Measurements from ENCODE around the gene FRAS1.

The FRAS1 gene

GRCh38 chr4:78332976-78333375 lies 275.9 kb downstream of the FRAS1 start:
- H3K36me3 ChIP-seq (ENCODE audit: control insufficient read depth, insufficient read depth, low read length): peaks cover 9% of the 10 kb centered on the region
- H3K4me3 ChIP-seq (ENCODE audit: low read length): no peak overlapping the region
- no peak for DNase-seq (ENCODE audit: low read depth, low spot score)
- WGBS (ENCODE audit: insufficient coverage, insufficient read length): no CpG with 5 or more reads among the region's 1 CpG
- no peaks in the 10 kb centered on the region for H3K9me3 ChIP-seq (ENCODE audit: control insufficient read depth, insufficient read depth, low read length)
- H3K27ac ChIP-seq (ENCODE audit: low read length): no peak overlapping the region
- no peaks in the 10 kb centered on the region for H3K27me3 ChIP-seq (ENCODE audit: control insufficient read depth, insufficient read depth, low read length)
- peaks cover 16% of the 10 kb centered on the region for H3K4me1 ChIP-seq (ENCODE audit: control insufficient read depth, insufficient read depth, low read length)

DNA sequence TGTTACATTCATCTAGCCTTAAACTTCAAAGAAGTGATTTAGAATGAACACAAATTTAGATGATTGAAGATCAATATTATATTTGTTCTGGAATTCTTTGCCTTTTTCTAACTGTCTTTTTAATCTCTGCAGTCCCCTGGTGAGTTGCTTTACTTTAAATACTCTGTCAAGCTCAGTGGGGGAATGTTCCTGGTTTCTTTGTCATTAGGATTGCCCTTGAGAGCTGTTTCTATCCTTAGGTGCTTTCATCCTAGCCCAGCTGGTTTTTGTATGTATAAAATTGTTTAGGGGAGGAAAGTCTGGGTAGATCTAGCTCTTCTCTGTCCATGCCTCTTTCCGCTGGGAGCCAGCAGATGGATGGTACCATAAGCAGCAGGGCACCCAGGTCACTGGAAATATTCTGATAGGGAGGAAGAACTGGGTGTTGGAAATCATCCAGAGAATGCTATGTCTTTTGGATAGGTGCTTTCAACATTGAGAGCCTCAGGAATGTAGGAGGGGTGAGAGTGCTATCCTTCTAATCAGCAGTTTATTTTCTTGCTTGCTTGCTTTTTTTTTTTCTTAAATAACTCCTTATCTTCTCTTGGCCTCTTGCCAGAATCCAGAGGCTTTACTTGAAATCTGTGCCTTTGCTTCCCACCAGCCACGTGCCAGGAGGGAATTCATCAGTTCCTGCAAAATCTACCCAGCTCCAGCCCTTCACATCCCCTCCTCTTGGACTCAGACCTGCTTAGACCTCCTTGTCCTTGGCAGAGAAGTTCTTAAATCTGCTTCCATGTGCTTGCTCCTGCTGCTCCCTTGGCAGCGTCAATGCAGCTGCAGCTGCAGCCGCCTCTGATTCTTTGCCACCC lies 279.2 kb downstream of the FRAS1 start:
- no CpG with 5 or more reads among the region's 4 CpGs for WGBS (ENCODE audit: insufficient coverage, insufficient read length)
- Histone ChIP-seq H3K9me3 (ENCODE audit: control insufficient read depth, insufficient read depth, low read length) (no peaks in the 10 kb centered on the region), H3K4me1 (ENCODE audit: control insufficient read depth, insufficient read depth, low read length) (peaks cover 15% of the 10 kb centered on the region), H3K36me3 (ENCODE audit: control insufficient read depth, insufficient read depth, low read length) (peaks cover 17% of the 10 kb centered on the region), H3K4me3 (ENCODE audit: low read length) (no peak overlapping the region), H3K27me3 (ENCODE audit: control insufficient read depth, insufficient read depth, low read length) (no peaks in the 10 kb centered on the region), H3K27ac (ENCODE audit: low read length) (no peak overlapping the region)
- DNase-seq (ENCODE audit: low read depth, low spot score): no peak

DNA sequence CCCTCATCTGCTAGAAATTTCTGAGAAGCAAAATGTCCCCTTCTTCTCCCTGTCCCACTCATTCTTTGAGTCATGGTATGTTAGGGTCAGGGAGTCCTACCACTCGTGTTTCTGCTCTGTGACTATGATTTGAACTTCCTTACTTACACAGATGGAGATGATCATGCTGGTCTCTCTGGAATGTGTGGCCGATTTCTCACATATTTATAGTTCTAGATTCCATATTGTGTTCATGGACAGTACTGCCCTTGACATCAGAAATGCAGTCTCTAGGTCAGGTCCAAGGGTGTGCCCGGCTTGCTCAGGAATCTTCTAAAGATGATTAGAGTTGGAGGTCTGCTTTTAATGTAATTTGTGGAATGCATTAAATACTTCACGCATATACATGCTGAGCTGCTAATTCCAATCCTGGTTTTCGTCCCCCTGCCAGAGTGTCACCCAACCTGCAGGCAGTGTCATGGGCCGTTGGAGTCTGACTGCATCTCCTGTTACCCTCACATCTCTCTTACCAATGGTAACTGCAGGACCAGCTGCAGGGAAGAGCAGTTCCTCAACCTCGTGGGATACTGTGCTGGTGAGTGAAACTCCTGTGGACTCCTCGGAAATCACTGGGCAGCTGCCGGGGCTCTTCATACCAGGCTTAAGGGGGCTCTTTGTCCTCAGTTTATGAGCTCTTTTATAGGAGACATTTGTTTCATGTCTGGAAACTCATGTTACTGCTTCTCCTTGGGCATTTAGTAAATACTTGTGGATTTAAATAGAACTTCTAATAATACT lies 280.3 kb downstream of the FRAS1 start:
- Histone ChIP-seq H3K36me3 (ENCODE audit: control insufficient read depth, insufficient read depth, low read length) (peaks cover 22% of the 10 kb centered on the region), H3K27me3 (ENCODE audit: control insufficient read depth, insufficient read depth, low read length) (no peaks in the 10 kb centered on the region), H3K27ac (ENCODE audit: low read length) (no peak overlapping the region), H3K4me3 (ENCODE audit: low read length) (no peak overlapping the region), H3K4me1 (ENCODE audit: control insufficient read depth, insufficient read depth, low read length) (peaks cover 8% of the 10 kb centered on the region), H3K9me3 (ENCODE audit: control insufficient read depth, insufficient read depth, low read length) (no peaks in the 10 kb centered on the region)
- WGBS (ENCODE audit: insufficient coverage, insufficient read length): no CpG with 5 or more reads among the region's 9 CpGs
- DNase-seq (ENCODE audit: low read depth, low spot score): no peak

GRCh38 chr4:78342125-78342524 lies 285.0 kb downstream of the FRAS1 start:
- Histone ChIP-seq H3K27ac (ENCODE audit: low read length) (no peak overlapping the region), H3K4me3 (ENCODE audit: low read length) (no peak overlapping the region), H3K27me3 (ENCODE audit: control insufficient read depth, insufficient read depth, low read length) (no peaks in the 10 kb centered on the region), H3K9me3 (ENCODE audit: control insufficient read depth, insufficient read depth, low read length) (no peaks in the 10 kb centered on the region), H3K4me1 (ENCODE audit: control insufficient read depth, insufficient read depth, low read length) (peaks cover 2% of the 10 kb centered on the region; the same call in 1 of the 2 replicates), H3K36me3 (ENCODE audit: control insufficient read depth, insufficient read depth, low read length) (peaks cover 22% of the 10 kb centered on the region)
- WGBS (ENCODE audit: insufficient coverage, insufficient read length): no CpG with 5 or more reads among the region's 5 CpGs
- no peak for DNase-seq (ENCODE audit: low read depth, low spot score)

DNA sequence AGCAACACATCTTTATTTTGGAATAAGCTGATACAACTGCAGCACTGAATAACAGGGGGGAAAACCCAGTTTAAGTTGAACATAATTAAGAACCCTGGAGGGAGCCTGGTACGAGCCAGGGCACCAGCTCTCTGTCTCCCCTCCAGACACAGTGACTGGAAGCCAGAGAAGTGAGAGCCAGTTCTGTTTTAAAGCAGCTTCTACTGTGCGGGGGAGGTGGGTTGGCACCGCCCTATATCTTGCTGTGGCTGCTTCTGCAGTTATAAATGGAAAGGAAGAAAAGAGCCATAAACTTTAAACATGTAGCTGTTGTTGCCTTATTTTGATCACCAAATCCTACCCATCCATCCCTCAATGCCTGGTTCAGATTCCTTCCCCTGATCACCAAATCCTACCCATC lies 286.6 kb downstream of the FRAS1 start:
- no peak for DNase-seq (ENCODE audit: low read depth, low spot score)
- no peaks in the 10 kb centered on the region for H3K9me3 ChIP-seq (ENCODE audit: control insufficient read depth, insufficient read depth, low read length)
- WGBS (ENCODE audit: insufficient coverage, insufficient read length): no CpG with 5 or more reads among the region's 3 CpGs
- peaks cover 13% of the 10 kb centered on the region for H3K36me3 ChIP-seq (ENCODE audit: control insufficient read depth, insufficient read depth, low read length)
- H3K4me1 ChIP-seq (ENCODE audit: control insufficient read depth, insufficient read depth, low read length): no peaks in the 10 kb centered on the region
- no peak overlapping the region for H3K27ac ChIP-seq (ENCODE audit: low read length)
- H3K4me3 ChIP-seq (ENCODE audit: low read length): no peak overlapping the region
- H3K27me3 ChIP-seq (ENCODE audit: control insufficient read depth, insufficient read depth, low read length): no peaks in the 10 kb centered on the region

DNA sequence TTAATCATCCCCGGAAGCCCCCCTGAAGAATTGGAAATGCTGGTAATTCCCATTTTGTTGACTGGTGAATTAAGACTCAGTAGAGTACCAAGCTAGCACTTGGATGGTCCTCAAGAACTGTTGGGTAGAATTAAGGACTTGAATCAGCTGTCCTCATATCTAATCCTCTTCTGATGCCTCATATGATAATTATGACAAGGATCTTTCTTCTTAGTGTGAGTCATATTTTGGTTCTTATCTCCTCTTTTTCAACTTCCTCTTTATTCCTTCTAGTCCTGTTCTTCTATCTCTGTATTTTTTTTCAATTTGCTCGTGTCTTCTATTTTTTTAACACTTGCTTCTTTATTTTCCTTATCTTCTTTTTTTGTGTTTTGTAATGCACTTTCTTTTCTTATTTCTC lies 288.1 kb downstream of the FRAS1 start:
- Histone ChIP-seq H3K27ac (ENCODE audit: low read length) (no peak overlapping the region), H3K4me1 (ENCODE audit: control insufficient read depth, insufficient read depth, low read length) (no peaks in the 10 kb centered on the region), H3K4me3 (ENCODE audit: low read length) (no peak overlapping the region), H3K27me3 (ENCODE audit: control insufficient read depth, insufficient read depth, low read length) (no peaks in the 10 kb centered on the region), H3K9me3 (ENCODE audit: control insufficient read depth, insufficient read depth, low read length) (no peaks in the 10 kb centered on the region), H3K36me3 (ENCODE audit: control insufficient read depth, insufficient read depth, low read length) (peaks cover 11% of the 10 kb centered on the region; the same call in 1 of the 2 replicates)
- WGBS (ENCODE audit: insufficient coverage, insufficient read length): no CpG with 5 or more reads among the region's 2 CpGs
- no peak for DNase-seq (ENCODE audit: low read depth, low spot score)

DNA sequence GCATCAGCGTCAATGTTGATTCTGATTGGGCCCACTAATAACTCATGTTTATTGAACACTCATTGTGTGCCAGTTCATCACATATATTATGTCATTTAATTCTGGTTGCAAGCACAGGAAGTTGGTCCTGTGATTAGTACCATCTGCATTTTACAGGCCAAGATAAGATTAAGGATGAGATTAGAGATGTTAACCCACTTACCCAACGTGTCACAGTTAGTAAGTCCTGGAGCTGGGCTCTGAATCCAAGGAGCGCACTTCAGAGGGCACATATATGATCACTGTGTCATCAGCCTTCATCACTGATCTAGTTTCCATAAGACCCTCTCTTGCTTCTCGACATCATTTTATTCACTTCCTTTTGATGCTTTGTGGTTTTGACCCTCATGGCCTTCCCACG lies 289.1 kb downstream of the FRAS1 start:
- Histone ChIP-seq H3K4me1 (ENCODE audit: control insufficient read depth, insufficient read depth, low read length) (no peaks in the 10 kb centered on the region), H3K4me3 (ENCODE audit: low read length) (no peak overlapping the region), H3K36me3 (ENCODE audit: control insufficient read depth, insufficient read depth, low read length) (peaks cover 9% of the 10 kb centered on the region; the same call in 1 of the 2 replicates), H3K27ac (ENCODE audit: low read length) (no peak overlapping the region), H3K27me3 (ENCODE audit: control insufficient read depth, insufficient read depth, low read length) (no peaks in the 10 kb centered on the region), H3K9me3 (ENCODE audit: control insufficient read depth, insufficient read depth, low read length) (no peaks in the 10 kb centered on the region)
- WGBS (ENCODE audit: insufficient coverage, insufficient read length): no CpG with 5 or more reads among the region's 5 CpGs
- DNase-seq (ENCODE audit: low read depth, low spot score): no peak

DNA sequence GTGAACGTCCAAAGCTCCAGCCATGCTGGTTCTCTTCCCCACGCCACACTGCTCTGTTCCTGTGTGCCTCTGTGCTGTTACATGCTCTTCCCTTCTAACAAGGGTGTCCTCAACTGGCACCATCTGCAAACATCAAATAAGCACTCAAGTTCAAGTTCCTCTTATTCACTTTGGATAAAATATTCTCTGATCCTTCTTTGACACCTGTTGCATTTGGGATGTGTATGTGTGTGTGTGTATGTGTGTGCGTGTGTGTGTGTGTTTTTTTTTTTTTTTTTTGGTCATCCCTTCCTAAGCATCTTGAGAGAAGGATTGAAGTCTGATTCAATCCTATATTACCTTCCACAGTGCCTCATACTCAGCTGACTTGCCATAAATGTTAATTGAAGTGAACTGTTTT lies 290.4 kb downstream of the FRAS1 start:
- no peaks in the 10 kb centered on the region for H3K27me3 ChIP-seq (ENCODE audit: control insufficient read depth, insufficient read depth, low read length)
- H3K27ac ChIP-seq (ENCODE audit: low read length): no peak overlapping the region
- H3K36me3 ChIP-seq (ENCODE audit: control insufficient read depth, insufficient read depth, low read length): peaks cover 3% of the 10 kb centered on the region; the same call in 1 of the 2 replicates
- no CpG with 5 or more reads among the region's 3 CpGs for WGBS (ENCODE audit: insufficient coverage, insufficient read length)
- H3K4me3 ChIP-seq (ENCODE audit: low read length): no peak overlapping the region
- no peaks in the 10 kb centered on the region for H3K9me3 ChIP-seq (ENCODE audit: control insufficient read depth, insufficient read depth, low read length)
- no peaks in the 10 kb centered on the region for H3K4me1 ChIP-seq (ENCODE audit: control insufficient read depth, insufficient read depth, low read length)
- DNase-seq (ENCODE audit: low read depth, low spot score): no peak

GRCh38 chr4:78353921-78354320 lies 296.8 kb downstream of the FRAS1 start:
- Histone ChIP-seq H3K9me3 (ENCODE audit: control insufficient read depth, insufficient read depth, low read length) (no peaks in the 10 kb centered on the region), H3K4me1 (ENCODE audit: control insufficient read depth, insufficient read depth, low read length) (no peaks in the 10 kb centered on the region), H3K36me3 (ENCODE audit: control insufficient read depth, insufficient read depth, low read length) (no peaks in the 10 kb centered on the region), H3K27me3 (ENCODE audit: control insufficient read depth, insufficient read depth, low read length) (no peaks in the 10 kb centered on the region), H3K27ac (ENCODE audit: low read length) (no peak overlapping the region), H3K4me3 (ENCODE audit: low read length) (no peak overlapping the region)
- no peak for DNase-seq (ENCODE audit: low read depth, low spot score)
- no CpG with 5 or more reads among the region's 6 CpGs for WGBS (ENCODE audit: insufficient coverage, insufficient read length)

DNA sequence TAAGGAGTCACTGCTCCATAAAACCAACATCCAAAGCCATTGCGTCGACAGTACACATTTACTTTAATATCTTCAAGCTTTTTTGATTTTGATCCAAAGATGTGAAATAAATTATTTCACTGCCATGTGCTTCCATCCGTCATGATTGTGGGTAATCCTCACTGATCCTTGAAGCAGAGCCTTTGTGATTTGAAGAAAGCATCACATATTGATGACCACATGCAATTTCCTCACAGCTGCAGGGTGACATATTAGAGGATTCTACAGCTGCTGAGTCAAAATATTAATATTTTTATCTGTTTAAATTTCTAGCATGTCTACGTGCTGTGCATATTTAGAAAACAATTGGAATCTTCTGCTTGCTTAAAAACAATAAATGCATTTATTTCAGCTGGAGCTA lies 297.7 kb downstream of the FRAS1 start:
- Histone ChIP-seq H3K9me3 (ENCODE audit: control insufficient read depth, insufficient read depth, low read length) (no peaks in the 10 kb centered on the region), H3K36me3 (ENCODE audit: control insufficient read depth, insufficient read depth, low read length) (no peaks in the 10 kb centered on the region), H3K27ac (ENCODE audit: low read length) (no peak overlapping the region), H3K27me3 (ENCODE audit: control insufficient read depth, insufficient read depth, low read length) (no peaks in the 10 kb centered on the region), H3K4me3 (ENCODE audit: low read length) (no peak overlapping the region), H3K4me1 (ENCODE audit: control insufficient read depth, insufficient read depth, low read length) (no peaks in the 10 kb centered on the region)
- WGBS (ENCODE audit: insufficient coverage, insufficient read length): no CpG with 5 or more reads among the region's 4 CpGs
- DNase-seq (ENCODE audit: low read depth, low spot score): no peak
